Lower leg skin (tissue), 4 donors: ENCODE data around the gene IBTK. TPM values are rescaled to one million over a fixed set of nuclear protein-coding genes. Genes with fewer than 3 reads are reported as not detected.

Experiments
- DNase-seq, 2 donors: peaks; one replicate each; pipeline ENCODE4 v3.0.0-alpha.2; 2019; ENCODE audit warnings: low spot score in 2 of 2
- H3K4me3 ChIP-seq: fragments of 200-600 bp; sonication (generic); 2 replicates; pipeline ENCODE4 v1.5.1; 2017; ENCODE audit warnings: mild to moderate bottlenecking, low read depth; ENCODE audit not compliant: poor library complexity, severe bottlenecking
- POLR2A ChIP-seq, 2 donors: fragments of 450-650 bp; IDR thresholded peaks; one replicate each; pipeline ENCODE4 v1.6.1; 2016 to 2017; ENCODE audit warnings: antibody characterized with exemption in 2 of 2, mild to moderate bottlenecking in 1 of 2, moderate library complexity in 1 of 2
- WGBS, 2 donors: methylation state at CpG; one replicate each; pipeline ENCODE4 v1.1.5; 2018; 5-methylcytosine and 5-hydroxymethylcytosine counted together
- intact Hi-C: fragments of 100-400 bp; cut with DNase I; formaldehyde crosslinking; loops from one replicate; pipeline ENCODE4 v1.15.0; 2023; ENCODE audit warnings: low total_unique reads
- total RNA-seq, 4 donors: library from RNA; depleted of rRNA; stranded (reverse); fragments of >200 nt; gene quantifications; one replicate each; pipeline ENCODE4 v1.1.0, GENCODE V29; 2016
- TF ChIP-seq, protein P1 (sequence below), 3 donors: fragments of 450-650 bp; IDR thresholded peaks; one replicate each; pipeline ENCODE4 v1.5.1; 2016; ENCODE audit warnings: antibody characterized with exemption in 3 of 3, mild to moderate bottlenecking in 3 of 3, moderate library complexity in 2 of 3

The IBTK gene
- total RNA-seq, 4 donors from 2014 or later, result 10.7 to 15.3 (median 12.6) TPM

DNA sequence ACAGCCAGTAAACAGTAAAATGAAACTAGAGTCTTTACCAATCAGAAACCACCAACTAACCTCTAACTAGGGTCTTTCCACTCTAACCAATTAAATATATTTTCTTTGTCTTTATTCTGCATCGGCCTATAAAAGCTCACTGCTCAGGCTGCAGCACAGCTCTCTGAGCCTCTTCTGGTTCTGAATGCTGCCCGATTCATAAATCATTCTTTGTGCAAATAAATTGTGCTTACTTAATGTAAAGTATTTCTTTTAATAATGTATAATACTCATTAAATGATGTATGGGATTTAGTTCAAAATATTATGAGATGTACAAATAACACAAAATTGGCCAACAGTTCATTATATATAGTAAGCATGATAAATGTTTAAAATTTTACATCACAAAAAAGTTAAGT is 7.9 kb downstream of the IBTK start:
- H3K4me3 ChIP-seq, result no peak overlapping the region
- TF ChIP-seq POLR2A (IDR thresholded peaks at IDR 0.05), result no peak
- TF ChIP-seq, protein P1, sequence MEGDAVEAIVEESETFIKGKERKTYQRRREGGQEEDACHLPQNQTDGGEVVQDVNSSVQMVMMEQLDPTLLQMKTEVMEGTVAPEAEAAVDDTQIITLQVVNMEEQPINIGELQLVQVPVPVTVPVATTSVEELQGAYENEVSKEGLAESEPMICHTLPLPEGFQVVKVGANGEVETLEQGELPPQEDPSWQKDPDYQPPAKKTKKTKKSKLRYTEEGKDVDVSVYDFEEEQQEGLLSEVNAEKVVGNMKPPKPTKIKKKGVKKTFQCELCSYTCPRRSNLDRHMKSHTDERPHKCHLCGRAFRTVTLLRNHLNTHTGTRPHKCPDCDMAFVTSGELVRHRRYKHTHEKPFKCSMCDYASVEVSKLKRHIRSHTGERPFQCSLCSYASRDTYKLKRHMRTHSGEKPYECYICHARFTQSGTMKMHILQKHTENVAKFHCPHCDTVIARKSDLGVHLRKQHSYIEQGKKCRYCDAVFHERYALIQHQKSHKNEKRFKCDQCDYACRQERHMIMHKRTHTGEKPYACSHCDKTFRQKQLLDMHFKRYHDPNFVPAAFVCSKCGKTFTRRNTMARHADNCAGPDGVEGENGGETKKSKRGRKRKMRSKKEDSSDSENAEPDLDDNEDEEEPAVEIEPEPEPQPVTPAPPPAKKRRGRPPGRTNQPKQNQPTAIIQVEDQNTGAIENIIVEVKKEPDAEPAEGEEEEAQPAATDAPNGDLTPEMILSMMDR (IDR thresholded peaks at IDR 0.05), result no peak
- DNase-seq, result no peak
- 94 to 96% methylated on average over 2 of the region's 2 CpGs for WGBS, 2 donors
- intact Hi-C loops, result no loop called here

DNA sequence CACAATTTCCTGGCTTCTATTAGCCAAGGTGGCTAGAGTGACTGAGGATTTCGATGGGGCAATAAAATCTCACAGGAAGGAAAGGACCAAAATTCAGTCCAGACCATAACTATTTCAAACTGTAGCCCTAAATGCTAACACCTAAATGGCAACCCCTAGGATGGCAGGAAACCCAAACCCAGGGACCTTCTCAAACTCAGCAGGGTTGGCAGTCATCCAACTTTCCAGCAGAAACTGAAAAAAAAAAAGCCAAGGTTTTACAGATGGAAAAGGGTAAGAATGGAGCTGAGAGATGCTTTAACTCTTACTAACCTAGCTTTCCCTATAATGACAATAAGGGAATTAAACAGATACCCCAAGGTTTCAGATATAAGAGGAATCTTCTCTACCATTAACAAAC is 10.5 kb downstream of the IBTK start:
- no peak for DNase-seq
- intact Hi-C loops, result no loop called here
- TF ChIP-seq POLR2A (IDR thresholded peaks at IDR 0.05), result no peak
- TF ChIP-seq, protein P1 (IDR thresholded peaks at IDR 0.05), result no peak
- H3K4me3 ChIP-seq, result no peak overlapping the region
- 50% methylated on average over 1 of the region's 1 CpG for WGBS, 2 donors

DNA sequence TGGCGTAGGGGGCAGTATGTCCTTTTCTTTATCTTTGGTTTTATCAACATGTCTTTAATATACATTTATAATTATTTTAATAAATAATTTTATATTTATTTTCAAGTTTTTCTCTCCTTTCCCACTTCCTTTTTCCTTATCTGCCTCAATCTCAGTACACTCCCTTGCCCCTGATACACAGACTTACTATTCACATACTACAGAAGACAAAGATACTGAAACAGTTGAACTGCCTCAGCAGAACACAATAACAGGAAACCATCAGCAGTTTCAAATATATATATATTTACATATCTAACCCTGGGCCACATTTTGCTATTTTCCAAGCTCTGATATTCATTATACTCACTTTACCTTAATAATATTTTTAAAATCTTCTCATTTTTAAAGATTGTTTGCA is 19.8 kb downstream of the IBTK start:
- intact Hi-C loops, result no loop called here
- DNase-seq, result no peak
- 91 to 94% methylated on average over 1 of the region's 1 CpG for WGBS, 2 donors
- H3K4me3 ChIP-seq, result no peak overlapping the region
- TF ChIP-seq POLR2A (IDR thresholded peaks at IDR 0.05), result no peak
- TF ChIP-seq, protein P1 (IDR thresholded peaks at IDR 0.05), result no peak

GRCh38 chr6:82220167-82220566 is 27.4 kb downstream of the IBTK start:
- intact Hi-C loops, result no loop called here
- WGBS, 2 donors, result 99% methylated on average over 2 of the region's 2 CpGs
- no peak for DNase-seq
- no peak overlapping the region for H3K4me3 ChIP-seq
- TF ChIP-seq, protein P1 (IDR thresholded peaks at IDR 0.05), result no peak
- no peak for TF ChIP-seq POLR2A (IDR thresholded peaks at IDR 0.05)

GRCh38 chr6:82217018-82217586 is 30.4 kb downstream of the IBTK start:
- H3K4me3 ChIP-seq, result no peak overlapping the region
- TF ChIP-seq, protein P1 (IDR thresholded peaks at IDR 0.05), result no peak
- TF ChIP-seq POLR2A (IDR thresholded peaks at IDR 0.05), result no peak
- no peak for DNase-seq
- intact Hi-C loops, result no loop called here
- 82% methylated on average over 1 of the region's 1 CpG for WGBS, 2 donors

GRCh38 chr6:82216549-82216948 is 31.0 kb downstream of the IBTK start:
- intact Hi-C loops, result no loop called here
- 69 to 74% methylated on average over 2 of the region's 2 CpGs for WGBS, 2 donors
- no peak for TF ChIP-seq POLR2A (IDR thresholded peaks at IDR 0.05)
- TF ChIP-seq, protein P1 (IDR thresholded peaks at IDR 0.05), result no peak
- H3K4me3 ChIP-seq, result no peak overlapping the region
- DNase-seq, result no peak
